ENCODE results near the gene CRADD. TPM values are rescaled to one million over a fixed set of nuclear protein-coding genes. Genes with fewer than 3 reads are reported as not detected.

The CRADD gene
- total RNA-seq, 4 donors from 2014 or later = 29.3 to 61.7 (median 46.5) TPM

GRCh38 chr12:93802293-93802692 lies 125.1 kb downstream of the CRADD start:
- no peak overlapping the region for H3K27ac ChIP-seq
- 90% methylated on average over 2 of the region's 2 CpGs for WGBS
- H3K4me3 ChIP-seq = no peak overlapping the region
- no peak for DNase-seq (ENCODE audit: low spot score in 2 of 2)
- no peaks in the 10 kb centered on the region for H3K36me3 ChIP-seq
- H3K9me3 ChIP-seq = no peaks in the 10 kb centered on the region
- H3K27me3 ChIP-seq = no peaks in the 10 kb centered on the region
- TF ChIP-seq POLR2A (IDR thresholded peaks at IDR 0.05) (no peak), POLR2AphosphoS5 (IDR thresholded peaks at IDR 0.05) (no peak), CTCF (IDR thresholded peaks at IDR 0.05) (no peak), EP300 (IDR thresholded peaks at IDR 0.05) (no peak)
- H3K4me1 ChIP-seq = peaks cover 36% of the 10 kb centered on the region

GRCh38 chr12:93802698-93803423 lies 125.7 kb downstream of the CRADD start:
- no peak for TF ChIP-seq POLR2A (IDR thresholded peaks at IDR 0.05)
- no peak for TF ChIP-seq EP300 (IDR thresholded peaks at IDR 0.05)
- TF ChIP-seq CTCF (IDR thresholded peaks at IDR 0.05) = no peak
- TF ChIP-seq POLR2AphosphoS5 (IDR thresholded peaks at IDR 0.05) = no peak
- H3K4me3 ChIP-seq = peak overlapping the region; percentile 21
- H3K27me3 ChIP-seq = no peaks in the 10 kb centered on the region
- H3K27ac ChIP-seq = peak overlapping the region; percentile 86
- 19% methylated on average over 2 of the region's 2 CpGs for WGBS
- H3K36me3 ChIP-seq = no peaks in the 10 kb centered on the region
- no peaks in the 10 kb centered on the region for H3K9me3 ChIP-seq
- H3K4me1 ChIP-seq = peaks cover 36% of the 10 kb centered on the region
- DNase-seq (ENCODE audit: low spot score in 2 of 2) = no peak

GRCh38 chr12:93803424-93803807 lies 126.2 kb downstream of the CRADD start:
- TF ChIP-seq POLR2AphosphoS5 (IDR thresholded peaks at IDR 0.05) (peak in 1 of 3 donors; percentile 47), EP300 (IDR thresholded peaks at IDR 0.05) (no peak)
- 22% methylated on average over 4 of the region's 4 CpGs for WGBS
- Histone ChIP-seq H3K27ac (peak overlapping the region; percentile 86), H3K9me3 (no peaks in the 10 kb centered on the region), H3K4me1 (peaks cover 34% of the 10 kb centered on the region), H3K36me3 (no peaks in the 10 kb centered on the region), H3K27me3 (no peaks in the 10 kb centered on the region), H3K4me3 (peak overlapping the region; percentile 21)
- no peak for DNase-seq (ENCODE audit: low spot score in 2 of 2)

- H3K9me3 ChIP-seq = no peaks in the 10 kb centered on the region
- DNase-seq (ENCODE audit: low spot score in 2 of 2) = no peak
- peaks cover 33% of the 10 kb centered on the region for H3K4me1 ChIP-seq
- H3K4me3 ChIP-seq = no peak overlapping the region
- H3K27ac ChIP-seq = peak overlapping the region; percentile 86
- H3K36me3 ChIP-seq = no peaks in the 10 kb centered on the region
- 65% methylated on average over 5 of the region's 5 CpGs for WGBS
- no peak for TF ChIP-seq EP300 (IDR thresholded peaks at IDR 0.05)
- TF ChIP-seq POLR2AphosphoS5 (IDR thresholded peaks at IDR 0.05) = peak in 1 of 3 donors; percentile 12
- no peaks in the 10 kb centered on the region for H3K27me3 ChIP-seq
Measured at GRCh38 chr12:93804392-93805179, 127.4 kb downstream of the CRADD start.

- TF ChIP-seq EP300 (IDR thresholded peaks at IDR 0.05) (no peak), CTCF (IDR thresholded peaks at IDR 0.05) (no peak), POLR2AphosphoS5 (IDR thresholded peaks at IDR 0.05) (no peak), POLR2A (IDR thresholded peaks at IDR 0.05) (no peak)
- Histone ChIP-seq H3K27ac (peak overlapping the region; percentile 86), H3K4me3 (no peak overlapping the region), H3K27me3 (no peaks in the 10 kb centered on the region), H3K4me1 (peaks cover 37% of the 10 kb centered on the region), H3K36me3 (no peaks in the 10 kb centered on the region), H3K9me3 (no peaks in the 10 kb centered on the region)
- DNase-seq (ENCODE audit: low spot score in 2 of 2) = no peak
- whole genome bisulfite sequencing = 74% methylated on average over 4 of the region's 4 CpGs
Measured at GRCh38 chr12:93805736-93806141, 128.6 kb downstream of the CRADD start.

GRCh38 chr12:93807354-93807753 lies 130.2 kb downstream of the CRADD start:
- Histone ChIP-seq H3K4me1 (peaks cover 47% of the 10 kb centered on the region), H3K9me3 (no peaks in the 10 kb centered on the region), H3K36me3 (no peaks in the 10 kb centered on the region), H3K27ac (no peak overlapping the region), H3K4me3 (no peak overlapping the region), H3K27me3 (no peaks in the 10 kb centered on the region)
- WGBS = 80% methylated on average over 2 of the region's 2 CpGs
- DNase-seq (ENCODE audit: low spot score in 2 of 2) = no peak
- TF ChIP-seq CTCF (IDR thresholded peaks at IDR 0.05) (no peak), POLR2A (IDR thresholded peaks at IDR 0.05) (no peak), POLR2AphosphoS5 (IDR thresholded peaks at IDR 0.05) (no peak), EP300 (IDR thresholded peaks at IDR 0.05) (no peak)

Measured in suprapubic skin (tissue), 4 donors.